K562 (cell line): ENCODE measurements around the gene NDUFS8. TPM values are rescaled to one million over a fixed set of nuclear protein-coding genes. Genes with fewer than 3 reads are reported as not detected.

ENCODE experiments used
- ARID1B ChIP-seq: fragments of 450-650 bp; IDR thresholded peaks from 2 replicates; pipeline ENCODE4 v1.6.1; 2016; ENCODE audit warnings: antibody characterized with exemption, mild to moderate bottlenecking, inconsistent platforms
- BCL6 ChIP-seq: fragments of 250-450 bp; sonication (Bioruptor Pico); IDR thresholded peaks from 2 replicates; pipeline ENCODE4 v1.4.0; 2020
- CBFA2T2 ChIP-seq: fragments of 450-650 bp; conservative IDR thresholded peaks from 2 replicates; pipeline ENCODE4 v1.6.1; 2017; ENCODE audit warnings: mild to moderate bottlenecking
- CC2D1A ChIP-seq: fragments of 450-650 bp; IDR thresholded peaks from 2 replicates; pipeline ENCODE4 v1.6.1; 2017; ENCODE audit warnings: mild to moderate bottlenecking
- CCNT2 ChIP-seq: IDR thresholded peaks from 2 replicates; pipeline ENCODE4 v1.6.1; 2011; ENCODE audit warnings: borderline replicate concordance, low read depth, mild to moderate bottlenecking, moderate library complexity, mixed read lengths, low read length; ENCODE audit not compliant: insufficient read length; ENCODE audit errors: extremely low read depth
- DNMT1 ChIP-seq: fragments of 450-650 bp; IDR thresholded peaks from 2 replicates; pipeline ENCODE4 v1.6.1; 2016; ENCODE audit warnings: antibody characterized with exemption, mild to moderate bottlenecking
- ERF ChIP-seq: fragments of 450-650 bp; formaldehyde crosslinking; IDR thresholded peaks from 2 replicates; pipeline ENCODE4 v1.4.0; 2020; ENCODE audit warnings: mild to moderate bottlenecking, mixed read lengths
- HNRNPK ChIP-seq: fragments of 200-400 bp; formaldehyde crosslinking; IDR thresholded peaks from one replicate; pipeline ENCODE4 v1.6.1; 2018; ENCODE audit warnings: mild to moderate bottlenecking, low read depth, low read length; ENCODE audit not compliant: poor library complexity, severe bottlenecking
- MAFF ChIP-seq: IDR thresholded peaks from 2 replicates; pipeline ENCODE4 v1.6.1; 2012; ENCODE audit warnings: low read length, improper control_type of control experiment
- MCM7 ChIP-seq, 2 experiments: fragments of 450-650 bp; IDR thresholded peaks; 2 replicates each; pipeline ENCODE4 v1.6.1; 2016 to 2018
- MYC ChIP-seq, 2 experiments: fragments of 250-450 bp in 1 of 2; sonication (Bioruptor Pico) in 1 of 2; IDR thresholded peaks; 2 replicates each; pipeline versions ENCODE4 v1.5.1 to v1.6.1; 2012 to 2021; ENCODE audit warnings: low read depth in 2 of 2, borderline replicate concordance in 1 of 2, improper control_type of control experiment in 1 of 2, low read length in 1 of 2, mild to moderate bottlenecking in 1 of 2, moderate library complexity in 1 of 2
- RBBP5 ChIP-seq: fragments of 200-600 bp; sonication (generic); IDR thresholded peaks from 2 replicates; pipeline ENCODE4 v1.6.1; 2012; ENCODE audit warnings: borderline replicate concordance, mild to moderate bottlenecking, low read length, control low read depth, inconsistent platforms; ENCODE audit not compliant: insufficient read depth, poor library complexity, severe bottlenecking
- SNIP1 ChIP-seq: fragments of 450-650 bp; IDR thresholded peaks from 2 replicates; pipeline ENCODE4 v1.7.1; 2017; ENCODE audit warnings: low read depth, mild to moderate bottlenecking
- TCF7L2 ChIP-seq: fragments of 150-350 bp; IDR thresholded peaks from 2 replicates; pipeline ENCODE4 v1.6.1; 2016; ENCODE audit warnings: low read depth, mild to moderate bottlenecking, low read length, moderate library complexity
- ZBTB5 ChIP-seq: fragments of 450-650 bp; IDR thresholded peaks from 2 replicates; pipeline ENCODE4 v1.6.1; 2017; ENCODE audit warnings: antibody characterized with exemption
- ZNF445 ChIP-seq: fragments of 250-450 bp; sonication (Bioruptor Pico); IDR thresholded peaks from 2 replicates; pipeline ENCODE4 v1.4.0; 2020; ENCODE audit warnings: low read depth, mild to moderate bottlenecking, moderate library complexity
- ZNF592 ChIP-seq: fragments of 450-650 bp; IDR thresholded peaks from 2 replicates; pipeline ENCODE4 v1.6.1; 2017; ENCODE audit warnings: antibody characterized with exemption, mild to moderate bottlenecking
- ZNF696 ChIP-seq: fragments of 250-450 bp; sonication (Bioruptor Pico); conservative IDR thresholded peaks from 2 replicates; pipeline ENCODE4 v1.4.0; 2020; ENCODE audit warnings: mild to moderate bottlenecking, moderate library complexity
- ZNF766 ChIP-seq: fragments of 200-800 bp; sonication (Bioruptor generic); conservative IDR thresholded peaks from 2 replicates; pipeline ENCODE4 v1.6.1; 2016; ENCODE audit warnings: missing genetic modification characterization, missing compliant biosample characterization
- polyA plus RNA-seq, 8 experiments: library from polyadenylated mRNA; depleted of rRNA in 4 of 8; stranded (reverse) in 5 of 8; unstranded in 3 of 8; fragments of >200 nt; fragmentation: Nextera tagmentation in 2 of 8; fragmentation: Illumina TruSeq in 1 of 8; extraction: Ambion mirVana in 2 of 8; extraction: Trizol in 1 of 8; gene quantifications; 2 replicates each; pipeline versions ENCODE4 v1.2.1 to v1.2.3, GENCODE V29; 2011 to 2014; ENCODE audit warnings: inconsistent platforms in 1 of 8, missing spikeins in 1 of 8
- total RNA-seq, 7 experiments: library from RNA; depleted of rRNA in 6 of 7; stranded (reverse); fragments of >200 nt in 6 of 7; fragmentation: Illumina TruSeq in 2 of 7; extraction: Trizol in 2 of 7; gene quantifications; 2 replicates each; pipeline versions ENCODE4 v1.2.1 to v1.2.3, GENCODE V29; 2011 to 2021; ENCODE audit warnings: low replicate concordance in 1 of 7
- TF ChIP-seq, protein P1 (sequence below), 2 experiments: fragments of 450-650 bp in 1 of 2; sonication (generic) in 1 of 2; formaldehyde crosslinking; conservative IDR thresholded peaks; 2 replicates each; pipeline versions ENCODE4 v1.4.0 to v1.8.1; 2020 to 2022; ENCODE audit warnings: mild to moderate bottlenecking in 1 of 2, missing genetic modification reagents in 1 of 2
- TF ChIP-seq, protein P2 (sequence below): sonication (generic); formaldehyde crosslinking; IDR thresholded peaks from 2 replicates; pipeline ENCODE4 v1.8.0; 2022; ENCODE audit warnings: missing genetic modification reagents, mild to moderate bottlenecking, moderate library complexity, borderline replicate concordance

NDUFS8 gene
- total and polyA plus RNA-seq, 9 of the 15 experiments (the other 6 are each of a cell fraction or from before 2014, with no cell fraction given) = 36.5 to 351 (median 101) TPM

DNA sequence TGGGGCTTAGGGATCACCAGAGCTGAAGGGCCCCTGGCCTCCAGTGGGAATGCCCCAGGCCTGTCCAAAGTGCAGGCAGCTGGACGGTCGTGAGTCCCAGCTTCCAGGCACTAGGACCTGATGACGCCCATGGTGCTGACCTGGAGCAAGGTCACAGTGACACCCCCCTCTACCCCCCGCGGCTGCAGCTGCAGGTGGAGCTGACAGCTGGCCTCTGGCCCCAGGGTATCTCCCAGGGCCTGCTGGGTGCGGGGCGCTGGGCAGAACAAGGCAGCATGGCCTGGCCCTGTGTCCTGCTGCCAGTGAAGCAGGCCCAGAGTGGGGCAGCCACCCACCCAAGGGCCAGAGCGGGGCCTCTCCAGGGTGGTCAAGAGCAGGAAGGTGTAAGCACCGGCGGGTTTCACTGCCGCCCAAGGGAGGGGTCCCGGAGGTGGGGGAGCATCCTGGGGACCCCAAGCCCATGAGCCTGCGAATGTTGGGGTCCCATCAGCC lies 7.8 kb downstream of the NDUFS8 start (continued):
- TF ChIP-seq ZBTB5 (no peak), BCL6 (CRISPR knock-in tag) (no peak), ZNF766 (CRISPR knock-in tag) (no peak; the same call in 1 of the 2 replicates), SNIP1 (no peak), ERF (CRISPR knock-in tag) (no peak), ZNF445 (CRISPR knock-in tag) (no peak), HNRNPK (no peak), TCF7L2 (no peak), ZNF696 (no peak), MAFF (no peak), CC2D1A (no peak), CBFA2T2 (peak; percentile 71), MCM7 (IDR thresholded peaks at IDR 0.05) (no peak), RBBP5 (peak; percentile 55), DNMT1 (no peak), MYC (IDR thresholded peaks at IDR 0.05; ENCODE audit: low read depth, low read length) (no peak), MYC (CRISPR knock-in tag; IDR thresholded peaks at IDR 0.05; ENCODE audit: borderline replicate concordance, low read depth) (0 out of 2 replicates have a peak, but pooled peaks have one; percentile 36), ZNF592 (peak; percentile 47; the same call in 1 of the 2 replicates), ARID1B (0 out of 2 replicates have a peak, but pooled peaks have one; percentile 9), CCNT2 (no peak)
- TF ChIP-seq, protein P1, sequence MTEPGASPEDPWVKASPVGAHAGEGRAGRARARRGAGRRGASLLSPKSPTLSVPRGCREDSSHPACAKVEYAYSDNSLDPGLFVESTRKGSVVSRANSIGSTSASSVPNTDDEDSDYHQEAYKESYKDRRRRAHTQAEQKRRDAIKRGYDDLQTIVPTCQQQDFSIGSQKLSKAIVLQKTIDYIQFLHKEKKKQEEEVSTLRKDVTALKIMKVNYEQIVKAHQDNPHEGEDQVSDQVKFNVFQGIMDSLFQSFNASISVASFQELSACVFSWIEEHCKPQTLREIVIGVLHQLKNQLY (CRISPR knock-in tag; conservative IDR thresholded peaks at IDR 0.05) = no peak
- TF ChIP-seq, protein P2, sequence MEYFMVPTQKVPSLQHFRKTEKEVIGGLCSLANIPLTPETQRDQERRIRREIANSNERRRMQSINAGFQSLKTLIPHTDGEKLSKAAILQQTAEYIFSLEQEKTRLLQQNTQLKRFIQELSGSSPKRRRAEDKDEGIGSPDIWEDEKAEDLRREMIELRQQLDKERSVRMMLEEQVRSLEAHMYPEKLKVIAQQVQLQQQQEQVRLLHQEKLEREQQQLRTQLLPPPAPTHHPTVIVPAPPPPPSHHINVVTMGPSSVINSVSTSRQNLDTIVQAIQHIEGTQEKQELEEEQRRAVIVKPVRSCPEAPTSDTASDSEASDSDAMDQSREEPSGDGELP (CRISPR knock-in tag) = peak; percentile 87
